HL-60/S4 (cell line): ENCODE results near the gene IER3.

Source experiments
- in situ Hi-C: fragments of 300-500 bp; cut with MboI; formaldehyde crosslinking; loops from 2 replicates; pipeline ENCODE4 v1.14.3; 2022; ENCODE audit warnings: low sequenced_read_pairs

The IER3 gene

GRCh38 chr6:30749554-30750378 is 5.4 kb upstream of the IER3 start:
- in situ Hi-C loops = loop anchor here (10.0 kb wide), 1 partner anchor 75 kb away; no protein-coding TSS in a partner anchor

DNA sequence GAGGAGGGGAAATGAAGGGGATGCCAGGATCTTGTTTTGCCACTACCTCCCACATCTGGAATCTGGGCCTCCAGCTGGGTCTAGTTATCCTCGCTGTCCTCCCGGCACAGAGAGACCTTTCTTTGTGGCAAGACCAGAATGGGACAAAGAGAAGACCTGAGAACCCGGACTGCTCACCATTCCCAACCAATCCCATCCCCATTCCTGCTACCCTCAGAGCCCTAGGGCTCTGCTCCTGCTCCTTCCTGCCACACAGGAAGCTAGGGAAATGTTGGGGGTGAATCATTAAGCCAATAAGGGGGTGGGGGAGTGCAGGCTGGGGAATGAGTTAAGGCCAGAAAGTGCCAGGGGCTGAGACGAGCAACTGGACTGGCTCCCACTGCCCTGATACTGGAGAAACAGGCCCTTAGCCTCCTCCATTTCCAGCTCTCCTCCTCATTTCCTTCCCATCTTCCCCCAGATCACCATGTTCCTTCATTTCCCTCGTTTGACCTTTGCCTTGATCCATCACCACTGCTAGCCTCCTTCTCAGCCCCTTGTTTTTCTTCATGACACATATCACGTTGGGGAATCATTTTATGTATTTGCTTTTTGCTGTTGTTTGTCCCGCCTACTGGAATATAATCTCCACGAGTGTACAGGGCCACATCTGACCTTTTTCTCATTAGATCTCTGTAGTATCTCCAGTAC is 4.6 kb upstream of the IER3 start:
- in situ Hi-C loops = loop anchor here (10.0 kb wide), 1 partner anchor 76 kb away; no protein-coding TSS in a partner anchor

DNA sequence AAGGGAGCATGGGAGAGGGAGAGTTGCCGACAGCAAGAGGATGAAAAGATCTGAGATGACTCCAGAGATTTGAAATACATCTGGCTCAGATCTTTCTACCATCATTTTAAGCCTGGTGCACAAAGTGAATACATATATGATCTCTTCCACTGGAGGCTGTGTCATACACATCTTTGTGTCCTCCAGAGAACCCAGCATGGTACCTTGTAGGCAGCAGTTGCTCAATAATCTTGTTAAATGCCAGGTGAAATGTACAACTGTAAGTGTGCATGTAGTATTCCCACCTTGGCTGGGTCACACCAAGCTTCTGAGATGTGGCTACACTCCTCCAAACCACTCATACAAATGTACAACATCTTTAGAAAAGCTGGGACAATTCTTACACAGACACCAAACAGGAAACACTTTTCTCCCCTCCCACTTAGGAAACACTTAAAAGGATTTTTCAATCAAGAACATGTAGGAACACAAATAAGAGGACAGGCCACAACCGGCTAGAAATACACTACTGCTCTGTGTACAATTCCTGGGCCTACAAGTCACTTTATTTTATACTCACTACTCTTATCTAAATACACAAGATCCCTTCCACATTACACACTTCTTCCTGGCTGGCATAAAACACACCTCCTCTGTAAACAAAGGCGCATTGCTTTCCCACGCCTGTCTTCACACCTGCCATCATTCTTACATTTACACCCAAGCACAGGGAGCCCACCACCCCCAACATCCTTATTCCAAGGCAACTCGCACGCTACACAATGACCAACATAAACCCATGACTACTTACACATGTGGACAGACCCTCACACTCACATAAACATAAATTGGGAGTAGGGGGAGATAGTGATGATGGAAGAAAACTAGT is 3.8 kb upstream of the IER3 start:
- in situ Hi-C loops = loop anchor here (10.0 kb wide), 1 partner anchor 77 kb away; no protein-coding TSS in a partner anchor

GRCh38 chr6:30747300-30747687 is 2.9 kb upstream of the IER3 start:
- in situ Hi-C loops = loop anchor here (10.0 kb wide), 1 partner anchor 78 kb away; no protein-coding TSS in a partner anchor

DNA sequence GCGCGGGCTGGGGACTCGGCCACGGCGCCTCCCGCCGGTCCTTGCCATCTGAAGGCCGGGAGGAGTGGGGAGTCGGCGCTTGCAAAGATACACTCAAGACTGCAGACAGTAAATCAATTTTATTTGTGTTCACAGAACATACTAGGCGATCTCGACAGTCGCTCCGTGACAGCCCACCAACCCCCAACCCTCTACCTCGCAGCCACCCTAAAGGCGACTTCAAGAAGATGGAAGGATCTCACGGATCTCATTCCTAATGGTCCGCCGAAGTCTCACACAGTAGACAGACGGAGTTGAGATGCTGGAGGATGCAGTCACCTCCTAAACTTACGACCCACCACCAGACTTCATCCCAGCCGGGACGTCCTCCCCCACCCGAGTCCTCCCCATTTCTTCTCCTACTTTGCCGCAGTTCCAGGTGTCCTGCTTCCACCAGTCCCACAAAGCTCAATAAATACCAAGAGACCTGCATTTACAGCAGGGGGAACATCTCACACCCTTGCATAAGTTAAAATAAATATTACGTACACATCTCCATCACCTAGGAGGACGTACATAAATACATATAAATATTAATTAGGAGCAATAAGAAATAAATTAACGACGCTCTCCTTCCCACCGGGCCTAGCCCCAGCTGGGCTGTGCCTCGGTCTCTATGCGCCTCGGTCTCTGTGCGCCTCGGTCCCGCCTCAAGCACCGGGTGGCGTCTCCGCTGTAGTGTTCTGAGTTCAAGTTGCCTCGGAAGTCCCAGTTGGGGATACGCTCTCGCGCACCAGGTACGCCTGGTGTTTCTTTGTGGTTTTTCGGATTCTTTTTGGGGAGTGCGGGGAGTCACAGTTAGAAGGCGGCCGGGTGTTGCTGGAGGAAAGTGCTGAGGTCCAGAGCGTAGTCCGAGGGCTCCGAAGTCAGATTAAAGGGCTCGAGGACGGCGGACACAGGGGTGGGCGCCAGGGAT is 971 bp downstream of the IER3 start:
- in situ Hi-C loops = loop anchor here (10.0 kb wide), 1 partner anchor 81 kb away; no protein-coding TSS in a partner anchor

DNA sequence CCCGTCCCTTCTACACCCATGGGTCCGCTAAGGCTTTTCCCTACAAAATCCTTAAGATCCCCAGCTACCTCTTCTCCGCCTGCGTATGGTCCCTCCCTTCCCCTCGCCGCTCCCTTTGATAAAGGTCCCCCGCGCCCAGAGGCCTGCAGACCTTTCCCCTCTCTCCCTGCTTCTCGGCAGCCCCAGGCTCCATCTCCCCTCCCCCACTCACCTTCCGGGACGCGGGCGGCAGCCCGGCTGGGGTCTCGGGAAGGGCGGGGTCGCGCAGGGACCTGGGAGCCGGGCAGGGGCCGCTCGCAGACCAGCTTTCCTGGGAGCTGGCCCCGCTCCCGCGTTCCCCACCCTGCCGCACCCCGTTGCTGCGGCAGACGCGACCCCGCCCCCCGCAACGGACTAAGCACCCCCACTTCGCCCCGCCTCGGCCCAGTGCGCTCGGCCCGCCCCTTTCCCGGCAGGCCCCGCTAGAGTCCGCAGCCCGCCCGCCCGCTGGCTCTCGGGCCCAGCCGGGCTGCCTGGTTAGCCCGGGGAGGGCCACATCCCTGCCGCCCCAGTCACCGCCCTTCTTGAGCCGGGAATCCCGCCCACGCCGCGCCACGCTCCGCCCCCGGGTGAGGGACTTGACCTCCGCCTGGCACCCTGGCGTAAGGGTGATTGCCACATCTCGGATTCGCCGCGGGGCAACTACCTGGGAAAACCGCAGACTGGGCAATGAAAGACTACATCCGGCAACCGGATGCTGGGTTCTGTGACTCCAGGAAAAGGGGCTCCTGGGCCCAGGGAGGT is 1.8 kb downstream of the IER3 start, which contains the start of gene FLOT1:
TSS of gene FLOT1 (minus strand) at position 372 of the 783 bp plus-strand sequence. CDS start 498 bp downstream, outside the sequence.
- in situ Hi-C loops = loop anchor here (10.0 kb wide), 1 partner anchor 82 kb away; no protein-coding TSS in a partner anchor

DNA sequence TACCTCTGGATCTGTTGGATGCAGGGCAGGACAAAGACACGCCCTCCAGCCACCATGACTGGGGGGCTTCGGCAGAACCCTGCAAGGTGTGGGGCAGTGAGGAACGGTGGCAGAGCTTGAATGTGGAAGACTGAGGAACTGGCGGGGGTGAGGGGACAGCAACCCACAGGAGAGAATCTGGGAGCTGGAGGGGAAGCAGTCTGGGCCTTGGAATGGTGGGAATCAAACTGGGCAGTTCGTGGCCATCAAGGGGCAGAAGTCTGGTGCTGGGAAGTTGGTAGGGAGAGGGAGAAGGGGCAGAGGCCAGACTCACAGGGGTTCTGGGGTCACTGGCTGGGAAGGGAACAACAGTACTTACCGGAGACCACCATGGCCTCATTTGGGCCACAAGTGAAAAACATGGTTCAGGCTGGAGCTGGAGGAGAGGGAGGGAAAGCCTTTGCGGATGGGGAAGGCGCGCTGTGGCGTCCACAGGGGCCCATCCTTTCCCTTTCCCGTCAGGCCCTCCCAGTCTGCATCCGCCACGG is 2.5 kb downstream of the IER3 start:
- in situ Hi-C loops = loop anchor here (10.0 kb wide), 1 partner anchor 83 kb away; no protein-coding TSS in a partner anchor

GRCh38 chr6:30741063-30741779 is 3.1 kb downstream of the IER3 start:
- in situ Hi-C loops = loop anchor here (10.0 kb wide), 1 partner anchor 84 kb away; no protein-coding TSS in a partner anchor

- in situ Hi-C loops = loop anchor here (10.0 kb wide), 1 partner anchor 84 kb away; no protein-coding TSS in a partner anchor
Measured at GRCh38 chr6:30740540-30740870, 3.8 kb downstream of the IER3 start.

- in situ Hi-C loops = loop anchor here (10.0 kb wide), 2 partner anchors 136 to 254 kb away; partner anchors contain the start of gene HLA-E
Measured at GRCh38 chr6:30738532-30738931, 5.8 kb downstream of the IER3 start.

GRCh38 chr6:30735668-30736314 is 8.6 kb downstream of the IER3 start:
- in situ Hi-C loops = loop anchor here (10.0 kb wide), 2 partner anchors 139 to 251 kb away; partner anchors contain the start of gene HLA-E

DNA sequence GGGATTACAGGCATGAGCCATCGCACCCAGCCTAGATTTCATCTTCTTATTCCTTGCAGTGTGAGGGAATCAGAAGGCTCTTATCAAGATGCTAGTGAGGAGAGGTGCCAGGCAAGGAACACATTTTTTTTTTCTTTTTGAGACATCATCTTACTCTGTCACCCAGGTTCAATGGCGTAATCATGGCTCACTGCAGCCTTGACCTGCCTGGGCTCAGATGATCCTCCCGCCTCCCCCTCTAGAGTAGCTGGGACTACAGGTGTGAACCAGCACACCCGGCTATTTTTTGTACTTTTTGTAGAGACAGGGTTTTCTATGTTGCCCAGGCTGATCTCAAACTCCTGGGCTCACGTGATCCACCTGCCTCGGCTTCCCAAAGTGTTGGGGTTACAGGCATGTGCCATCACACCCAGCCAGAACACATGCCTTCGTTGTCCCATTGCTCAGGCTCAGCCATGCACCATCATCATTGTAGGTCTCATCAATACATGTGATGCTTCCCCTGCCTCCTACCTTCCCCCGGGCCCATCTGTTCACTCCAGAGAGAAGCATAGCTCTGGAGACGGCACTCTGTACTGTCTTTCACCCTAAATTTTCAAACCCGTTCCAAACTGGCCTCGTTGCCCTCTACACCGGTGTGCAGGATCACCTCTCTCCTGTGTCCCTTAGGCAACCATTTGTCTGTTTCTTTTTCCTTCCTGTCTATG is 12.0 kb downstream of the IER3 start:
- in situ Hi-C loops = loop anchor here (10.0 kb wide), 2 partner anchors 142 to 248 kb away; partner anchors contain the start of gene HLA-E

- in situ Hi-C loops = loop anchor here (10.0 kb wide), 2 partner anchors 144 to 246 kb away; partner anchors contain the start of gene HLA-E
Measured at GRCh38 chr6:30730601-30731435, 13.5 kb downstream of the IER3 start.

DNA sequence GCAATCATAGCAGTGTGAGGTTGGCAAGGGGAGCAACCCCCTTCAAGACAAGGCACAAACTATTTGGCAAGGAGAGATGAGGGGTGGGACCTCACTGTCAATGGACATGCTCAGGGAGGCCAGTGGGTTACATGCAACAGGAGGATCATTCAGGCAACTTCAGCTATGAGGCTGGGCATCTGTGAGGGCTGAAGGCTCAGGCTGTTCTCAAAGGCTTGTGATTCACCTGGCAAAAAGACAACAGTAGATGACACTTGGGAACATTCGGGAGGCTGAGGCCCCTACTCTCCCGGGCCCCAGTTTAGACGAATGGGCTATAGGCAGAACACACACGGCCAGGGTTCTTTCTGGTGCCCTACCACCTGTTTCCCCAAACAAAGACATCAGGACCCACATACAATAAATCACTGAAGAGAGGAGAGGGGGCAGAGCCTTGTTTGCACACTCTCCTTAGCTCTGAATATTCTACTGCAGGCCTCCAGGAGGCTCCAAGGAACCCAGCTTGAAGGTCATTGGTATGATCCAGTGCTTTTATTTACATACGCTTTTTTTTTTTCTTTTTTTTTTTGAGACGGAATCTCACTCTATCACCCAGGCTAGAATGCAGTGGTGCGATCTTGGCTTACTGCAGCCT is 16.3 kb downstream of the IER3 start:
- in situ Hi-C loops = loop anchor here (10.0 kb wide), 1 partner anchor 183 kb away; no protein-coding TSS in a partner anchor
